PFSK-1 (cell line): ENCODE data around the gene AKAP13.

ENCODE experiments used
- FOXP2 ChIP-seq: optimal IDR thresholded peaks from 2 replicates; pipeline ENCODE3; 2011; ENCODE audit warnings: borderline replicate concordance, control low read depth, inconsistent platforms; ENCODE audit not compliant: insufficient read depth; ENCODE audit errors: extremely low read length, extremely low read depth
- POLR2AphosphoS5 ChIP-seq: IDR thresholded peaks from 2 replicates; pipeline ENCODE4 v1.6.1; 2012; ENCODE audit warnings: low read depth, mild to moderate bottlenecking, control low read depth, low read length, moderate library complexity
- REST ChIP-seq, 2 experiments: IDR thresholded peaks; 2 replicates each; pipeline versions ENCODE4 v1.6.1 to v1.8.0; 2011 to 2012; ENCODE audit warnings: low read depth in 2 of 2, low read length in 2 of 2, control low read depth in 1 of 2, inconsistent platforms in 1 of 2, mild to moderate bottlenecking in 1 of 2, moderate library complexity in 1 of 2; ENCODE audit not compliant: insufficient read depth in 1 of 2
- SIN3A ChIP-seq: IDR thresholded peaks from 2 replicates; pipeline ENCODE4 v1.6.1; 2012; ENCODE audit warnings: mild to moderate bottlenecking, low read length, moderate library complexity, borderline replicate concordance; ENCODE audit not compliant: insufficient read depth
- TAF1 ChIP-seq: IDR thresholded peaks from 2 replicates; pipeline ENCODE4 v1.6.1; 2012; ENCODE audit warnings: low read length, control low read depth, borderline replicate concordance; ENCODE audit not compliant: insufficient read depth

AKAP13 gene

GRCh38 chr15:85504749-85505676, 124.6 kb downstream of the AKAP13 start:
- TF ChIP-seq TAF1 (no peak), SIN3A (no peak), REST (IDR thresholded peaks at IDR 0.05; ENCODE audit: insufficient read depth in 1 of 2, low read depth in 2 of 2, low read length in 2 of 2) (no peak), POLR2AphosphoS5 (no peak), FOXP2 (no peak)

DNA sequence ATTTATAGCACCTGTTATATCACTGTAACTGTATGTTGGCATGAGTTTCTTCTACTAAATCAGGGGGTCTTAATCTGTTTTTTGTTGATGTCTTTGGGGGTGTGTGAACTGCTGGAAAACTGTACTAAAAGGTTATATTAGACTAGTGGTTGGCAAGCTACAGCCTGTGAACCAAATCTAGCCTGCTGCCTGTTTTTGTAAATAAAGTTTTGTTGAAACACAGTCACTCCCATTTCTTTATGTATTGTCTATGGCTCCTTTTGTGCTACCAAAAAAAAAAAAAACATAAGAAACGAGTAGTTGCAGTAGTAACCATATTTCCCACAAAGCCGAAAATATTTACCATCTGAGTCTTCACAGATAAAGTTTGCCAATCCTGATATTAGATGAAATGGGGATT, 126.7 kb downstream of the AKAP13 start:
- TF ChIP-seq REST (IDR thresholded peaks at IDR 0.05; ENCODE audit: insufficient read depth in 1 of 2, low read depth in 2 of 2, low read length in 2 of 2) (no peak), POLR2AphosphoS5 (no peak), SIN3A (no peak), FOXP2 (no peak)

- no peak for TF ChIP-seq FOXP2
These were observed 129.6 kb downstream of the AKAP13 start for GRCh38 chr15:85509973-85510372.

GRCh38 chr15:85514413-85514812, 134.0 kb downstream of the AKAP13 start:
- TF ChIP-seq POLR2AphosphoS5 (no peak), FOXP2 (no peak), SIN3A (no peak), REST (IDR thresholded peaks at IDR 0.05; ENCODE audit: insufficient read depth in 1 of 2, low read depth in 2 of 2, low read length in 2 of 2) (no peak), TAF1 (no peak)

DNA sequence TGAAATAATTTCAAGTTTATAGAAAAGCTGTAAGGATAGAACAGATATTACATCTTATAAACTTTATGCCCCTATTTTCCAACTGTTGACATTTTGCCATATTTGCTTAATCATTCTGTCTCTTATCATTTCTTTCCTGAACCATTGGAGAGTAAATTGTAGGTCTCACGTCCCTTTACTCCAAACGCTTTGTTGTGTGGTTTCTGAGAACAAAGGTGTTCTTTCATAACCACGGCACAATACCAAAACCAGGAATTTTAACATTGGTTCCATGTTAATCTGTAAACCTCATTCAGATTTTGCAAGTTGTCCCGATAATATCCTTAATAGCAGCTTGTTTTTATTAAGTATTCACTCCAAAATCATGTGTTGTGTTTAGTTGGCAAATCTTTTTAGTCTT, 134.8 kb downstream of the AKAP13 start:
- no peak for TF ChIP-seq FOXP2
- no peak for TF ChIP-seq SIN3A
- TF ChIP-seq TAF1, result no peak
- no peak for TF ChIP-seq REST (IDR thresholded peaks at IDR 0.05; ENCODE audit: insufficient read depth in 1 of 2, low read depth in 2 of 2, low read length in 2 of 2)
- no peak for TF ChIP-seq POLR2AphosphoS5
